Measurements from ENCODE around the gene LCE1E.

LCE1E gene

GRCh38 chr1:152783095-152783494 is 3.0 kb upstream of the LCE1E start:
- no peak for DNase-seq

GRCh38 chr1:152795686-152796085 is 9.6 kb downstream of the LCE1E start:
- no peak for DNase-seq

GRCh38 chr1:152796421-152796820 is 10.4 kb downstream of the LCE1E start, which contains the start of gene LCE1D:
TSS of gene LCE1D (plus strand) at chr1:152796721. CDS start at chr1:152797795, 1,074 bp downstream.
- no peak for DNase-seq

GRCh38 chr1:152801333-152801732 is 15.3 kb downstream of the LCE1E start:
- no peak for DNase-seq

- DNase-seq, result no peak
These were observed 20.5 kb downstream of the LCE1E start, which contains the start of gene LCE1C for GRCh38 chr1:152806576-152806975. TSS of gene LCE1C (minus strand) at chr1:152806651. CDS start at chr1:152805478, 1,173 bp downstream.

- no peak for DNase-seq
These were observed 25.0 kb downstream of the LCE1E start for GRCh38 chr1:152811050-152811449.

- DNase-seq, result no peak
These were observed 25.6 kb downstream of the LCE1E start, which contains the start of gene LCE1B for GRCh38 chr1:152811671-152812070. TSS of gene LCE1B (plus strand) at chr1:152811971. CDS start at chr1:152812447, 476 bp downstream.

- DNase-seq, result no peak
These were observed 31.3 kb downstream of the LCE1E start for GRCh38 chr1:152817309-152817708.

- DNase-seq, result no peak
These were observed 37.2 kb downstream of the LCE1E start for GRCh38 chr1:152823294-152823693.

- DNase-seq, result no peak
These were observed 38.9 kb downstream of the LCE1E start for GRCh38 chr1:152824964-152825363.

- DNase-seq, result no peak
These were observed 41.1 kb downstream of the LCE1E start, which contains the start of gene LCE1A for GRCh38 chr1:152827173-152827572. TSS of gene LCE1A (plus strand) at chr1:152827473. CDS start at chr1:152827473, 0 bp downstream.

- no peak for DNase-seq
These were observed 50.8 kb downstream of the LCE1E start for GRCh38 chr1:152836870-152837269.
